Left cardiac atrium (tissue), 4 donors: ENCODE results near the gene PUSL1. TPM values are rescaled to one million over a fixed set of nuclear protein-coding genes. Genes with fewer than 3 reads are reported as not detected.

Source experiments
- ATAC-seq, 2 donors: fragments of 200-7000 bp; cut with Tn5 transposase; one replicate each; pipeline ENCODE4 v1.9.1; 2020; ENCODE audit warnings: mild to moderate bottlenecking in 2 of 2, moderate library complexity in 2 of 2
- DNase-seq: peaks from one replicate; pipeline ENCODE4 v3.0.0-alpha.2; 2020
- intact Hi-C, 2 donors: fragments of 100-400 bp; cut with DNase I; formaldehyde crosslinking; loops; one replicate each; pipeline versions ENCODE4 v1.14.1 to v1.15.1; 2022 to 2023
- total RNA-seq, 2 donors: library from RNA; stranded (reverse); fragmentation: NEBNext Ultra II Directional; extraction: Animal tissue kit (Norgen Biotek cat#: 25700); gene quantifications; one replicate each; pipeline ENCODE4 v1.2.1, GENCODE V29; 2021
- donor health status: DM: no; HTN: yes; CAD: no.
- donor health status: DM: no; HTN: yes; CAD: no; lungs with severe emphysema.
- donor health status: DM: yes; HTN: yes; CAD: no.
- donor health status: Dilated cardiomyopathy.

The PUSL1 gene
- total RNA-seq, 2 donors from 2014 or later = 11.4 to 12.2 TPM

GRCh38 chr1:1275836-1276235 lies 32.6 kb upstream of the PUSL1 start:
- ATAC-seq = no peak

GRCh38 chr1:1278620-1279019 lies 29.8 kb upstream of the PUSL1 start:
- intact Hi-C loops = no loop called here
- DNase-seq = no peak
- ATAC-seq = no peak

More at GRCh38 chr1:1275836-1276235, 32.6 kb upstream of the PUSL1 start:
- DNase-seq = no peak
- intact Hi-C loops = no loop called here

GRCh38 chr1:1279028-1279427 lies 29.4 kb upstream of the PUSL1 start:
- ATAC-seq = no peak
- DNase-seq = no peak
- intact Hi-C loops = no loop called here

GRCh38 chr1:1280782-1281481 lies 27.5 kb upstream of the PUSL1 start:
- ATAC-seq = peak in 1 of 2 donors; percentile 4
- intact Hi-C loops = no loop called here
- no peak for DNase-seq

- intact Hi-C loops = no loop called here
- DNase-seq (peak; percentile 68), ATAC-seq (peak; percentile 70 to 78)
These were observed 26.7 kb upstream of the PUSL1 start for GRCh38 chr1:1281533-1282321.

GRCh38 chr1:1282998-1283397 lies 25.4 kb upstream of the PUSL1 start:
- intact Hi-C loops = no loop called here
- ATAC-seq (no peak), DNase-seq (no peak)

- DNase-seq (no peak), ATAC-seq (no peak)
- intact Hi-C loops = no loop called here
These were observed 24.6 kb upstream of the PUSL1 start for GRCh38 chr1:1283821-1284220.

- intact Hi-C loops = no loop called here
- DNase-seq = no peak
- ATAC-seq = no peak
These were observed 23.9 kb upstream of the PUSL1 start for GRCh38 chr1:1284221-1285101.

- no peak for DNase-seq
- ATAC-seq = no peak
- intact Hi-C loops = no loop called here
These were observed 23.3 kb upstream of the PUSL1 start for GRCh38 chr1:1285102-1285571.

GRCh38 chr1:1285611-1286311 lies 22.6 kb upstream of the PUSL1 start:
- ATAC-seq (no peak), DNase-seq (no peak)
- intact Hi-C loops = no loop called here

GRCh38 chr1:1286313-1287261 lies 21.8 kb upstream of the PUSL1 start:
- DNase-seq = no peak
- ATAC-seq = no peak
- intact Hi-C loops = no loop called here

GRCh38 chr1:1287288-1288110 lies 20.9 kb upstream of the PUSL1 start:
- intact Hi-C loops = no loop called here
- DNase-seq = peak; percentile 16
- no peak for ATAC-seq

GRCh38 chr1:1290238-1290731 lies 18.1 kb upstream of the PUSL1 start:
- intact Hi-C loops = loop anchor here in 1 of 2 donors (2.0 kb wide), 1 partner anchor 167 kb away; no protein-coding TSS in a partner anchor
- ATAC-seq = peak; percentile 25 to 26
- DNase-seq = peak; percentile 59

GRCh38 chr1:1291023-1291528 lies 17.3 kb upstream of the PUSL1 start:
- ATAC-seq (peak; percentile 3 to 36), DNase-seq (peak; percentile 38)
- intact Hi-C loops = loop anchor here in 1 of 2 donors (2.0 kb wide), 1 partner anchor 168 kb away; no protein-coding TSS in a partner anchor

- ATAC-seq (peak; percentile 69 to 79), DNase-seq (peak; percentile 77)
- intact Hi-C loops = loop anchor here in 1 of 2 donors (2.0 kb wide), 1 partner anchor 169 kb away; no protein-coding TSS in a partner anchor
These were observed 16.6 kb upstream of the PUSL1 start for GRCh38 chr1:1291548-1292441.
